Osteocyte (in vitro differentiated cells): ENCODE data around the gene ELOVL4. TPM values are rescaled to one million over a fixed set of nuclear protein-coding genes. Genes with fewer than 3 reads are reported as not detected.

Experiments used
- DNase-seq: peaks from one replicate; pipeline ENCODE4 v3.0.0; 2021; ENCODE audit warnings: mixed read lengths; ENCODE audit not compliant: unreplicated experiment; ENCODE audit errors: extremely low spot score
- H3K27ac Mint-ChIP-seq: one replicate; pipeline ENCODE4 v1.8.0; 2021; ENCODE audit warnings: mild to moderate bottlenecking, mixed read lengths; ENCODE audit not compliant: unreplicated experiment
- H3K27me3 Mint-ChIP-seq: one replicate; pipeline ENCODE4 v1.8.0; 2021; ENCODE audit warnings: mixed read lengths; ENCODE audit not compliant: unreplicated experiment
- H3K36me3 Mint-ChIP-seq: one replicate; pipeline ENCODE4 v1.8.0; 2021; ENCODE audit warnings: mixed read lengths; ENCODE audit not compliant: unreplicated experiment
- H3K4me1 Mint-ChIP-seq: one replicate; pipeline ENCODE4 v1.8.0; 2021; ENCODE audit warnings: mixed read lengths; ENCODE audit not compliant: unreplicated experiment
- H3K4me3 Mint-ChIP-seq: one replicate; pipeline ENCODE4 v1.8.0; 2021; ENCODE audit warnings: mild to moderate bottlenecking, moderate library complexity, mixed read lengths; ENCODE audit not compliant: unreplicated experiment
- H3K9me3 Mint-ChIP-seq: one replicate; pipeline ENCODE4 v1.8.0; 2021; ENCODE audit warnings: mixed read lengths; ENCODE audit not compliant: unreplicated experiment
- CTCF ChIP-seq: fragments of 200-600 bp; sonication (generic); IDR thresholded peaks from 2 replicates; pipeline ENCODE4 v1.5.0; 2021; ENCODE audit warnings: antibody characterized with exemption, mild to moderate bottlenecking, moderate library complexity
- total RNA-seq: library from RNA; stranded (reverse); gene quantifications from 2 replicates; pipeline ENCODE4 v1.2.1, GENCODE V29; 2021

Gene ELOVL4
- total RNA-seq, 1 donor from 2014 or later: 4.8 TPM

DNA sequence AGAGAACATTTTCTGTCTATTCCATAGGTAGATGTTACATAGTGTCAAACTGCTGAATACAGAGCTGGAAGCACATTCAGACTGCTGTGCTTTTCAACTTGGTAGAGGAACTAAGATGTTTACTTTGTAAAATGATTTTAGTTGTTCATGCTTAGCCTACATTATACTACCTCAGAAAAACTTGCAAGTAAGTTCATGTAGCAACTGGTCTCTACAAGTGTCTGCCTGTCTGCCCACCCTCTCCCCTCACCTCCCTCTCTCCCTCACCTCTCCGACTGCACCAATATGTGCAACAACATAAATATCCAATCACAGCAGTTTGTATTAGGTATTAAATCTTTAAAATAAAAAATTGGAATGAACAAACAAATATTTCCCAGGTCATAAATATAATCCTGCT, 25.3 kb downstream of the ELOVL4 start:
- TF ChIP-seq CTCF: no peak
- Mint-ChIP-seq H3K4me1 (no peaks in the 10 kb centered on the region), H3K27me3 (no peaks in the 10 kb centered on the region), H3K36me3 (peaks cover 4% of the 10 kb centered on the region), H3K27ac (no peak overlapping the region), H3K9me3 (no peaks in the 10 kb centered on the region), H3K4me3 (no peak overlapping the region)
- DNase-seq: no peak

- DNase-seq: no peak
- TF ChIP-seq CTCF: no peak
- no peak overlapping the region for H3K27ac Mint-ChIP-seq
- no peaks in the 10 kb centered on the region for H3K9me3 Mint-ChIP-seq
- peaks cover 3% of the 10 kb centered on the region for H3K27me3 Mint-ChIP-seq
- no peak overlapping the region for H3K4me3 Mint-ChIP-seq
- peaks cover 12% of the 10 kb centered on the region for H3K36me3 Mint-ChIP-seq
- no peaks in the 10 kb centered on the region for H3K4me1 Mint-ChIP-seq
Measured at GRCh38 chr6:79913369-79913768, 34.0 kb downstream of the ELOVL4 start.

GRCh38 chr6:79911992-79912391, 35.4 kb downstream of the ELOVL4 start:
- TF ChIP-seq CTCF: no peak
- no peaks in the 10 kb centered on the region for H3K4me1 Mint-ChIP-seq
- no peak for DNase-seq
- no peak overlapping the region for H3K27ac Mint-ChIP-seq
- peaks cover 8% of the 10 kb centered on the region for H3K36me3 Mint-ChIP-seq
- H3K4me3 Mint-ChIP-seq: no peak overlapping the region
- no peaks in the 10 kb centered on the region for H3K9me3 Mint-ChIP-seq
- H3K27me3 Mint-ChIP-seq: peaks cover 3% of the 10 kb centered on the region

DNA sequence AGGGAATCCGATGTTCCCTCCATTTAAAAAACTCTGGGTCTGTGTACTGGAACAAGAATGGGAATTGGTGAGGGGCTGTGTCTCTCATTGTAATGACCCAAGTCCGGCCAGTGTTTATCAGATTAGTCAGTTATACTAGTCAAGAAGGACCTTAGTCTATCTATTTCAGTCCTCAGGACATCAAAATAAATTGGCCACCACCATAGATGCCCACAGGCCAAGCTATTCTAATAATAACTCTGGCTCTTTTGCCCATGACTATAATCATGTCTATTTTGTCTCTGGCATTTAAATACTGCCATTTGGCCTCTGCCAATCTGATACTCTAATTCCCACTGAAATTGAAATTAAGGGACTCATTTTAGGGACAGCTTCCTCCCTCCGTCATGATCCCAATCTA, 37.8 kb downstream of the ELOVL4 start:
- peaks cover 17% of the 10 kb centered on the region for H3K27me3 Mint-ChIP-seq
- no peak overlapping the region for H3K4me3 Mint-ChIP-seq
- no peaks in the 10 kb centered on the region for H3K4me1 Mint-ChIP-seq
- H3K36me3 Mint-ChIP-seq: no peaks in the 10 kb centered on the region
- no peak for DNase-seq
- no peak for TF ChIP-seq CTCF
- H3K27ac Mint-ChIP-seq: no peak overlapping the region
- no peaks in the 10 kb centered on the region for H3K9me3 Mint-ChIP-seq

GRCh38 chr6:79902046-79902445, 45.3 kb downstream of the ELOVL4 start:
- no peak for DNase-seq
- no peaks in the 10 kb centered on the region for H3K36me3 Mint-ChIP-seq
- no peaks in the 10 kb centered on the region for H3K4me1 Mint-ChIP-seq
- peaks cover 26% of the 10 kb centered on the region for H3K27me3 Mint-ChIP-seq
- no peaks in the 10 kb centered on the region for H3K9me3 Mint-ChIP-seq
- H3K4me3 Mint-ChIP-seq: no peak overlapping the region
- TF ChIP-seq CTCF: no peak
- H3K27ac Mint-ChIP-seq: no peak overlapping the region
